PC-3 (cell line): Measurements from ENCODE around the gene PBRM1. TPM values are rescaled to one million over a fixed set of nuclear protein-coding genes. Genes with fewer than 3 reads are reported as not detected.

Source experiments
- ATAC-seq: fragments of 200-7000 bp; cut with Tn5 transposase; 2 replicates; pipeline ENCODE4 v1.9.1; 2020; ENCODE audit warnings: mild to moderate bottlenecking, moderate library complexity
- BruUV-seq: library from RNA; stranded (reverse); fragments of 400-500 nt; replicated peaks from 2 replicates; lab custom pipeline; 2021; lab: Mats Ljungman, UMichigan
- CTCF ChIA-PET: fragments of 300-600 bp; sonication (Branson Sonifier 250); formaldehyde crosslinking; loops from one replicate; lab custom pipeline; 2022; ENCODE audit warnings: antibody characterized with exemption; lab: Charles Lee
- POLR2A ChIA-PET: fragments of 300-600 bp; sonication (Branson Sonifier 250); formaldehyde crosslinking; loops from one replicate; lab custom pipeline; 2022; ENCODE audit warnings: antibody characterized with exemption; ENCODE audit not compliant: unreplicated experiment; lab: Charles Lee
- DNase-seq: peaks from one replicate; pipeline ENCODE4 v3.0.0-alpha.2; 2015
- H2AFZ ChIP-seq: fragments of 300-600 bp; sonication (generic); 2 replicates; pipeline ENCODE4 v1.6.0; 2016; ENCODE audit warnings: antibody characterized with exemption, low read length
- H3F3A ChIP-seq: fragments of 300-600 bp; sonication (generic); one replicate; pipeline ENCODE4 v1.6.0; 2017; ENCODE audit warnings: antibody characterized with exemption, low read length, control low read depth, mild to moderate bottlenecking; ENCODE audit not compliant: unreplicated experiment
- H3K27ac ChIP-seq: fragments of 300-600 bp; sonication (generic); 2 replicates; pipeline ENCODE4 v1.5.1; 2016; ENCODE audit warnings: mild to moderate bottlenecking, low read length
- H3K27me3 ChIP-seq: fragments of 300-600 bp; sonication (generic); 2 replicates; pipeline ENCODE4 v1.6.1; 2016; ENCODE audit warnings: low read length, mixed read lengths
- H3K36me3 ChIP-seq: fragments of 300-600 bp; sonication (generic); 2 replicates; pipeline ENCODE4 v1.6.1; 2016; ENCODE audit warnings: low read depth, mixed run types, low read length, mixed read lengths
- H3K4me1 ChIP-seq: fragments of 300-600 bp; sonication (generic); 2 replicates; pipeline ENCODE4 v1.5.1; 2016; ENCODE audit warnings: low read length; ENCODE audit not compliant: insufficient read depth
- H3K4me2 ChIP-seq: fragments of 300-600 bp; sonication (generic); 2 replicates; pipeline ENCODE4 v1.6.0; 2016; ENCODE audit warnings: low read length
- H3K4me3 ChIP-seq: fragments of 300-600 bp; sonication (generic); 2 replicates; pipeline ENCODE4 v1.5.1; 2016; ENCODE audit warnings: mild to moderate bottlenecking, low read length, mixed read lengths
- H3K79me2 ChIP-seq: fragments of 300-600 bp; sonication (generic); 2 replicates; pipeline ENCODE4 v1.6.1; 2017; ENCODE audit warnings: low read length, mixed read lengths
- H3K9ac ChIP-seq: fragments of 300-600 bp; sonication (generic); 2 replicates; pipeline ENCODE4 v1.6.0; 2016; ENCODE audit warnings: mild to moderate bottlenecking, low read length
- H3K9me2 ChIP-seq: fragments of 300-600 bp; sonication (generic); replicated peaks from 2 replicates; pipeline ENCODE4 v1.6.1; 2016; ENCODE audit warnings: mixed run types, low read length, mixed read lengths
- H3K9me3 ChIP-seq: fragments of 300-600 bp; sonication (generic); 2 replicates; pipeline ENCODE4 v1.6.1; 2016; ENCODE audit warnings: low read length, mixed read lengths
- H4K20me1 ChIP-seq: fragments of 300-600 bp; sonication (generic); 2 replicates; pipeline ENCODE4 v1.6.1; 2016; ENCODE audit warnings: low read length, mixed read lengths
- CTCF ChIP-seq: fragments of 300-600 bp; sonication (generic); conservative IDR thresholded peaks from 2 replicates; pipeline ENCODE4 v1.5.1; 2017; ENCODE audit warnings: antibody characterized with exemption, low read depth, mild to moderate bottlenecking, low read length
- EZH2 ChIP-seq: fragments of 300-600 bp; sonication (generic); IDR thresholded peaks from one replicate; pipeline ENCODE4 v1.6.1; 2017; ENCODE audit warnings: antibody characterized with exemption, mild to moderate bottlenecking, low read length; ENCODE audit not compliant: unreplicated experiment
- EZH2phosphoT487 ChIP-seq: fragments of 300-600 bp; sonication (generic); IDR thresholded peaks from 2 replicates; pipeline ENCODE4 v1.6.1; 2018; ENCODE audit warnings: mild to moderate bottlenecking, antibody characterized with exemption, low read length, borderline replicate concordance
- intact Hi-C: fragments of 100-400 bp; cut with micrococcal nuclease; formaldehyde crosslinking; loops from 2 replicates; pipeline ENCODE4 v1.9.0; 2023
- total RNA-seq: library from RNA; depleted of rRNA; stranded (reverse); fragments of >200 nt; gene quantifications from 2 replicates; pipeline ENCODE4 v1.2.3, GENCODE V29; 2014

The PBRM1 gene
- total RNA-seq, 1 experiment from 2014 or later, result 59.7 TPM

- no TSS peak for BruUV-seq
- CTCF ChIA-PET, result no interaction called here
- no peak overlapping the region for H3K27ac ChIP-seq
Observed at GRCh38 chr3:52554026-52554755, 131.5 kb downstream of the PBRM1 start.

DNA sequence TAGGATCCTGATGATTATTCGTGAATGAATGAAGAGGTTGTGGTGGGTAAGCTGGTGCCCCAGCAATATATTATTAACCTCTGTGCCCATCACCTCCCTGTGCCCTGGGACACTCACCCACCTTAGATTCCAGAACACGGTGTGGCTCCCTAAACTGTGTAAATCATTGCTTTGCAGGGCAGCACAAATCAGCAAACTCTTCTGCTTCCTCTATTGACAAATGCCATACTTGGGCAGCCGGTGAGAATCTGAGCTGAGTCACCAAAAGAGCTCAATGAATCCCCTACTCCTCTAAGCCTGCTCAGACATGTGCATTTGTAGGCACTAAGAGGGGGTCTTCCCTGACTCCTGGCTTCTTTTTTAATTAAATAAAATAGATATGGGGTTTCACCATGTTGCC lies 133.6 kb downstream of the PBRM1 start:
- Histone ChIP-seq H3K79me2 (no peaks in the 10 kb centered on the region), H3K27me3 (no peaks in the 10 kb centered on the region), H3K27ac (no peak overlapping the region), H3F3A (no peaks in the 10 kb centered on the region), H3K9ac (no peak overlapping the region), H3K9me3 (no peaks in the 10 kb centered on the region), H3K36me3 (peaks cover 45% of the 10 kb centered on the region), H3K9me2 (no peaks in the 10 kb centered on the region), H3K4me3 (no peak overlapping the region), H3K4me1 (no peaks in the 10 kb centered on the region), H3K4me2 (no peak overlapping the region), H4K20me1 (no peaks in the 10 kb centered on the region), H2AFZ (no peak overlapping the region)
- no TSS peak for BruUV-seq
- CTCF ChIA-PET, result interaction anchor here (0.5 kb wide), 1 partner anchor 127 kb away, joined by 3 read pairs; no protein-coding TSS in a partner anchor
- DNase-seq (no peak), ATAC-seq (peak; percentile 64)
- intact Hi-C loops, result no loop called here
- POLR2A ChIA-PET, result no interaction called here
- TF ChIP-seq EZH2 (no peak), EZH2phosphoT487 (no peak), CTCF (no peak)

More at GRCh38 chr3:52554026-52554755, 131.5 kb downstream of the PBRM1 start:
- H3K36me3 ChIP-seq, result peaks cover 49% of the 10 kb centered on the region
- POLR2A ChIA-PET, result no interaction called here
- ATAC-seq, result no peak
- TF ChIP-seq CTCF, result no peak
- TF ChIP-seq EZH2phosphoT487, result no peak
- TF ChIP-seq EZH2, result no peak
- no peak overlapping the region for H3K4me3 ChIP-seq
- no peak overlapping the region for H3K9ac ChIP-seq
- H3K9me2 ChIP-seq, result no peaks in the 10 kb centered on the region
- no peak for DNase-seq
- H3K27me3 ChIP-seq, result no peaks in the 10 kb centered on the region
- H3F3A ChIP-seq, result no peaks in the 10 kb centered on the region
- H2AFZ ChIP-seq, result no peak overlapping the region
- no peaks in the 10 kb centered on the region for H3K4me1 ChIP-seq
- intact Hi-C loops, result no loop called here
- no peaks in the 10 kb centered on the region for H4K20me1 ChIP-seq
- no peaks in the 10 kb centered on the region for H3K79me2 ChIP-seq
- no peaks in the 10 kb centered on the region for H3K9me3 ChIP-seq
- H3K4me2 ChIP-seq, result no peak overlapping the region

- no peaks in the 10 kb centered on the region for H3K4me1 ChIP-seq
- no peak for TF ChIP-seq EZH2phosphoT487
- no peak for TF ChIP-seq EZH2
- TF ChIP-seq CTCF, result no peak
Observed at GRCh38 chr3:52551118-52551517, 134.6 kb downstream of the PBRM1 start.

More at GRCh38 chr3:52551118-52551517, 134.6 kb downstream of the PBRM1 start:
- Histone ChIP-seq H3K27ac (no peak overlapping the region), H3K4me3 (no peak overlapping the region), H3K9ac (no peak overlapping the region), H3F3A (no peaks in the 10 kb centered on the region), H3K9me3 (no peaks in the 10 kb centered on the region), H3K4me2 (no peak overlapping the region), H4K20me1 (no peaks in the 10 kb centered on the region), H3K79me2 (no peaks in the 10 kb centered on the region), H3K36me3 (peaks cover 48% of the 10 kb centered on the region), H3K27me3 (no peaks in the 10 kb centered on the region), H3K9me2 (no peaks in the 10 kb centered on the region), H2AFZ (no peak overlapping the region)
- BruUV-seq, result no TSS peak
- no peak for DNase-seq
- ChIA-PET CTCF (interaction anchor here (0.5 kb wide), 1 partner anchor 14 kb away, joined by 4 read pairs; no protein-coding TSS in a partner anchor), POLR2A (interaction anchor here (0.5 kb wide), 1 partner anchor 25 kb away, joined by 3 read pairs; no protein-coding TSS in a partner anchor)
- no peak for ATAC-seq
- intact Hi-C loops, result no loop called here
